GM12873 (cell line): Measurements from ENCODE around the gene TIMM10.
A peak's percentile ranks its signal among the peaks of the same experiment; 100 is the strongest.

ENCODE experiments used
- CTCF ChIP-seq: IDR thresholded peaks from 2 replicates; pipeline ENCODE4 v1.5.1; 2012; ENCODE audit warnings: low read depth, mild to moderate bottlenecking, moderate library complexity, low read length, control low read depth; ENCODE audit not compliant: insufficient read depth; ENCODE audit errors: missing control alignments

Gene TIMM10

GRCh38 chr11:57530596-57531507 is at the start of gene TIMM10:
TSS of gene TIMM10 (minus strand) at chr11:57530754. CDS start at chr11:57530189, 565 bp downstream.
- no peak for TF ChIP-seq CTCF

- no peak for TF ChIP-seq CTCF
These were observed 43.5 kb upstream of the TIMM10 start for GRCh38 chr11:57574061-57574460.

- TF ChIP-seq CTCF: no peak
These were observed 41.1 kb upstream of the TIMM10 start for GRCh38 chr11:57571606-57572005.

GRCh38 chr11:57568330-57568766 is 37.8 kb upstream of the TIMM10 start:
- TF ChIP-seq CTCF: peak; percentile 95

- no peak for TF ChIP-seq CTCF
These were observed 37.2 kb upstream of the TIMM10 start, which contains the start of gene UBE2L6 for GRCh38 chr11:57567515-57568329. TSS of gene UBE2L6 (minus strand) at chr11:57567672. CDS start at chr11:57567611, 61 bp downstream.

- no peak for TF ChIP-seq CTCF
These were observed 36.5 kb upstream of the TIMM10 start for GRCh38 chr11:57566905-57567514.
